HCT116 (cell line): ENCODE results near the gene ISOC1. TPM values are rescaled to one million over a fixed set of nuclear protein-coding genes. Genes with fewer than 3 reads are reported as not detected.

ENCODE experiments used
- ATAC-seq: fragments of 200-7000 bp; cut with Tn5 transposase; 2 replicates; pipeline ENCODE4 v1.9.1; 2020; ENCODE audit warnings: mild to moderate bottlenecking, moderate library complexity
- BruUV-seq: library from RNA; stranded (reverse); fragments of 400-500 nt; replicated peaks from 2 replicates; lab custom pipeline; 2021; lab: Mats Ljungman, UMichigan
- CTCF ChIA-PET: fragments of 300-600 bp; sonication (Branson Sonifier 250); formaldehyde crosslinking; loops from one replicate; lab custom pipeline; 2021; ENCODE audit warnings: antibody characterized with exemption; lab: Charles Lee
- POLR2A ChIA-PET: fragments of 300-600, 350-600 bp; sonication (Branson Sonifier 250); formaldehyde crosslinking; loops from one replicate; lab custom pipeline; 2021; ENCODE audit warnings: antibody characterized with exemption; lab: Charles Lee
- RAD21 ChIA-PET, 2 experiments: fragments of 300-600 bp; sonication (Branson Sonifier 250); formaldehyde crosslinking; loops; one replicate each; lab custom pipeline; 2023; ENCODE audit warnings: low total read pairs in 2 of 2; ENCODE audit not compliant: uncharacterized antibody in 2 of 2, unreplicated experiment in 2 of 2, low non-redundant PET in 1 of 2; lab: Charles Lee
- DNase-seq: peaks from one replicate; pipeline ENCODE4 v3.0.0-alpha.2; 2010; ENCODE audit warnings: low read depth, low spot score
- H2AFZ ChIP-seq: fragments of 200-600 bp; shearing (Covaris generic), sonication (generic); 2 replicates; pipeline ENCODE4 v1.6.1; 2017; ENCODE audit warnings: low read depth, mixed run types, mixed read lengths, antibody characterized with exemption, low read length; ENCODE audit not compliant: poor library complexity, severe bottlenecking
- H3K27ac ChIP-seq: 2 replicates; pipeline ENCODE4 v1.5.1; 2012; ENCODE audit warnings: low read depth, low read length
- H3K27me3 ChIP-seq: fragments of 200-600 bp; sonication (generic); 2 replicates; pipeline ENCODE4 v1.6.1; 2016; ENCODE audit warnings: mixed run types, low read length, mixed read lengths; ENCODE audit not compliant: insufficient read depth
- H3K36me3 ChIP-seq, 2 experiments: fragments of 200-500 bp in 1 of 2; fragments of 200-600 bp in 1 of 2; sonication (Bioruptor generic) in 1 of 2; sonication (generic) in 1 of 2; 2 replicates each; pipeline versions ENCODE4 v1.5.1 to v1.6.1; 2014 to 2016; ENCODE audit warnings: low read length in 2 of 2, inconsistent platforms in 1 of 2, mixed read lengths in 1 of 2, mixed run types in 1 of 2; ENCODE audit not compliant: insufficient read depth in 2 of 2, control insufficient read depth in 1 of 2
- H3K4me1 ChIP-seq, 2 experiments: fragments of 200-600 bp in 1 of 2; sonication (generic) in 1 of 2; 2 replicates each; pipeline versions ENCODE4 v1.5.1 to v1.6.1; 2012 to 2017; ENCODE audit warnings: low read length in 2 of 2, inconsistent platforms in 1 of 2, mild to moderate bottlenecking in 1 of 2, mixed read lengths in 1 of 2, mixed run types in 1 of 2, moderate library complexity in 1 of 2; ENCODE audit not compliant: insufficient read depth in 2 of 2, control insufficient read depth in 1 of 2
- H3K4me2 ChIP-seq: fragments of 200-600 bp; sonication (generic); 2 replicates; pipeline ENCODE4 v1.6.1; 2017; ENCODE audit warnings: mixed run types, low read length, mixed read lengths
- H3K4me3 ChIP-seq, 2 experiments: fragments of 200-600 bp in 1 of 2; sonication (generic) in 1 of 2; replicated peaks in 1 of 2; 2 replicates each; pipeline ENCODE4 v1.5.1; 2011 to 2016; ENCODE audit warnings: low read length in 2 of 2, control low read depth in 1 of 2, low read depth in 1 of 2, mild to moderate bottlenecking in 1 of 2, mixed read lengths in 1 of 2, mixed run types in 1 of 2
- H3K79me2 ChIP-seq: fragments of 200-600 bp; sonication (generic); 2 replicates; pipeline ENCODE4 v1.6.1; 2017; ENCODE audit warnings: mild to moderate bottlenecking, mixed run types, low read length, moderate library complexity, mixed read lengths; ENCODE audit not compliant: insufficient read depth
- H3K9ac ChIP-seq: fragments of 200-600 bp; sonication (generic); 2 replicates; pipeline ENCODE4 v1.6.1; 2016; ENCODE audit warnings: low read length, mixed read lengths
- H3K9me2 ChIP-seq: fragments of 200-600 bp; sonication (generic), shearing (Covaris generic); 2 replicates; pipeline ENCODE4 v1.6.1; 2017; ENCODE audit warnings: mixed run types, mild to moderate bottlenecking, moderate library complexity; ENCODE audit not compliant: insufficient read depth
- H3K9me3 ChIP-seq, 2 experiments: fragments of 200-500 bp in 1 of 2; fragments of 200-600 bp in 1 of 2; sonication (Bioruptor generic) in 1 of 2; sonication (generic) in 1 of 2; 2 replicates each; pipeline ENCODE4 v1.6.1; 2014 to 2017; ENCODE audit warnings: low read length in 2 of 2, mixed read lengths in 2 of 2, inconsistent platforms in 1 of 2, low read depth in 1 of 2, mild to moderate bottlenecking in 1 of 2, mixed run types in 1 of 2, moderate library complexity in 1 of 2; ENCODE audit not compliant: control insufficient read depth in 1 of 2, insufficient read depth in 1 of 2
- H4K20me1 ChIP-seq: fragments of 200-600 bp; sonication (generic), shearing (Covaris generic); 2 replicates; pipeline ENCODE4 v1.6.1; 2017; ENCODE audit warnings: mixed run types, mild to moderate bottlenecking, moderate library complexity; ENCODE audit not compliant: insufficient read depth
- CBX3 ChIP-seq: IDR thresholded peaks from 2 replicates; pipeline ENCODE4 v1.6.1; 2012; ENCODE audit warnings: low read depth
- SRF ChIP-seq: IDR thresholded peaks from 2 replicates; pipeline ENCODE4 v1.6.1; 2012; ENCODE audit warnings: low read depth
- intact Hi-C: fragments of 100-400 bp; cut with micrococcal nuclease; formaldehyde crosslinking; loops from 2 replicates; pipeline ENCODE4 v1.10.0; 2022
- total RNA-seq: library from RNA; stranded (reverse); gene quantifications from one replicate; pipeline ENCODE4 v1.2.1, GENCODE V29; 2021; ENCODE audit not compliant: unreplicated experiment
- TF ChIP-seq, protein P1 (sequence below): IDR thresholded peaks from 2 replicates; pipeline ENCODE4 v1.6.1; 2012

ISOC1 gene
- total RNA-seq, 1 experiment from 2014 or later = 42.9 TPM

DNA sequence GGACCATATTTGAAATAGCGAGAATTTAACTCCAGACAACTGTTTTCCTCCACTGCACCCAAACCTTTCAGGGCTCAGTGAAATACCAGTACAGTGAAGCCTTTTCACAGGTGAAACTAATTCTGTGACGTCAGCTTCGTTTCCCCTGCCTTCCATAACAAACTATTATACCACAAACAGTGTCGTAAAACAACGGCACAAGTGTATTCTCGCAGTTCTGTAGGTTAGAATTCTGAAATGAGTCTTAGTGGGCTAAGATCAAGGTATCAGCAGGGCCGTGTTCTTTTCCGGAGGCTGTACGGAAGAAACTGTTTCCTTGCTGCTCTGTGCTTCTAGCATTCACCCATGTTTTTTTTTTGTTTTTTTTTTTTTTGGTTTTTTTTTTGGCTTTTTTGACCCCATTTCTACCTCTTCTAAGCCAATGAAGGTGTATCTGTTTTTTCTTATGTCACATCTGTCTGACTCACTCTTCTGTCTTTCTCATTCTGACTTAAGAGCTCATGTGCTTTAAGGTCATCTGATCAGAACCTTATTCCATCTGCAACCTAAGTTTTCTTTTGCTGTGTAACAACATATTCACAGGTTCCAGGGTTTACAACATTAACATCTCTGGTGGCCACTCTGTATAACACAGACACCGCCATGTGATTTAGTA is 20.1 kb downstream of the ISOC1 start:
- CTCF ChIA-PET = interaction anchor here (0.6 to 1.4 kb wide), 2 partner anchors 11 to 12 kb away, joined by 3 to 5 read pairs; no protein-coding TSS in a partner anchor
- no peaks in the 10 kb centered on the region for H3K9me3 ChIP-seq
- DNase-seq (no peak), ATAC-seq (no peak)
- RAD21 ChIA-PET = interaction anchor here in 1 of 2 experiments (0.6 kb wide), 1 partner anchor 1219 kb away, joined by 4 read pairs; no protein-coding TSS in a partner anchor
- H3K27ac ChIP-seq = no peak overlapping the region
- H2AFZ ChIP-seq = no peak overlapping the region
- peaks cover 4% of the 10 kb centered on the region; the same call in 1 of the 2 replicates for H3K79me2 ChIP-seq
- H3K9ac ChIP-seq = no peak overlapping the region
- no TSS peak for BruUV-seq
- intact Hi-C loops = no loop called here
- H3K4me2 ChIP-seq = no peak overlapping the region
- POLR2A ChIA-PET = no interaction called here
- no peaks in the 10 kb centered on the region for H3K36me3 ChIP-seq
- H4K20me1 ChIP-seq = no peaks in the 10 kb centered on the region
- no peaks in the 10 kb centered on the region for H3K9me2 ChIP-seq
- no peaks in the 10 kb centered on the region; a peak in 1 of 4 replicates for H3K4me1 ChIP-seq
- no peak overlapping the region for H3K4me3 ChIP-seq
- no peaks in the 10 kb centered on the region for H3K27me3 ChIP-seq
- TF ChIP-seq, protein P1, sequence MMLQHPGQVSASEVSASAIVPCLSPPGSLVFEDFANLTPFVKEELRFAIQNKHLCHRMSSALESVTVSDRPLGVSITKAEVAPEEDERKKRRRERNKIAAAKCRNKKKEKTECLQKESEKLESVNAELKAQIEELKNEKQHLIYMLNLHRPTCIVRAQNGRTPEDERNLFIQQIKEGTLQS = no peak
- TF ChIP-seq SRF = no peak
- TF ChIP-seq CBX3 = no peak
- TF ChIP-seq, all 23 proteins: peak for 0

DNA sequence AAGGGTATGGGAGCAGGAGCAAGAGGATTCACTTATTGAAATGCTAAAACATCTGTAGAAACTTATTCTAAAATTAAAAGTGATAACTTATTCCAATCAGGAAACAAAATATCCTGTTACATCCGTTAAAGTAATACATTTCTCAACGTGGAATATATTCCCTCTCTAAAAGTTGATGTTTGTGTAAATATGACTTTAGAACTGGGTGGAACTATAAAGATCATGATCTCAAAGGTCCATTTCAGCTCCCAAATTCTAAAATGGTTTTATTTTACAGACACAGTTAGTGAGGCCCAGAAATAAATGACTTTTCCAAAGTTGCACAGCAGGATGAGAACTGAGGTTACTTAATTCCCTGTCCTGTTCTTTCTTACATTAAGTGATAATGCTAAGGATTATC is 21.1 kb downstream of the ISOC1 start:
- no peak overlapping the region for H3K4me2 ChIP-seq
- no peaks in the 10 kb centered on the region for H3K9me2 ChIP-seq
- no peak for TF ChIP-seq CBX3
- TF ChIP-seq, all 23 proteins: peak for 0
- Histone ChIP-seq H2AFZ (no peak overlapping the region), H3K9me3 (no peaks in the 10 kb centered on the region), H3K4me1 (no peaks in the 10 kb centered on the region; a peak in 1 of 4 replicates), H3K27ac (no peak overlapping the region), H4K20me1 (no peaks in the 10 kb centered on the region), H3K4me3 (no peak overlapping the region), H3K79me2 (peaks cover 4% of the 10 kb centered on the region; the same call in 1 of the 2 replicates), H3K9ac (no peak overlapping the region), H3K36me3 (no peaks in the 10 kb centered on the region), H3K27me3 (no peaks in the 10 kb centered on the region)
- ChIA-PET CTCF (interaction anchor here (1.4 kb wide), 1 partner anchor 10 kb away, joined by 3 read pairs; no protein-coding TSS in a partner anchor), RAD21 (no interaction called here), POLR2A (no interaction called here)
- BruUV-seq = no TSS peak
- DNase-seq = no peak
- ATAC-seq = no peak
- intact Hi-C loops = no loop called here
